WERI-Rb-1 (cell line): ENCODE measurements around the gene MUSK.

Experiments
- DNase-seq: peaks from one replicate; pipeline ENCODE4 v3.0.0-alpha.2; 2020
- H3K27ac ChIP-seq: fragments of 250-450 bp; sonication (Bioruptor Pico); 2 replicates; pipeline ENCODE4 v1.5.1; 2020; ENCODE audit warnings: mild to moderate bottlenecking, moderate library complexity
- H3K27me3 ChIP-seq: fragments of 250-450 bp; sonication (Bioruptor Pico); 2 replicates; pipeline ENCODE4 v1.5.1; 2021; ENCODE audit warnings: mild to moderate bottlenecking, low read depth, moderate library complexity; ENCODE audit not compliant: insufficient read depth, severe bottlenecking
- H3K36me3 ChIP-seq: fragments of 250-450 bp; sonication (Bioruptor Pico); 2 replicates; pipeline ENCODE4 v1.5.1; 2020; ENCODE audit warnings: mild to moderate bottlenecking, moderate library complexity
- H3K4me3 ChIP-seq: 2 replicates; pipeline ENCODE4 v1.5.1; 2011; ENCODE audit warnings: low read depth, mild to moderate bottlenecking, control low read depth, low read length
- H3K9me3 ChIP-seq: fragments of 250-450 bp; sonication (Bioruptor Pico); 2 replicates; pipeline ENCODE4 v1.5.1; 2021; ENCODE audit warnings: mild to moderate bottlenecking, moderate library complexity; ENCODE audit not compliant: severe bottlenecking
- TF ChIP-seq, protein P1 (sequence below): IDR thresholded peaks from 2 replicates; pipeline ENCODE4 v1.5.1; 2011; ENCODE audit warnings: low read depth, mild to moderate bottlenecking, control low read depth, inconsistent platforms, low read length

Gene MUSK

DNA sequence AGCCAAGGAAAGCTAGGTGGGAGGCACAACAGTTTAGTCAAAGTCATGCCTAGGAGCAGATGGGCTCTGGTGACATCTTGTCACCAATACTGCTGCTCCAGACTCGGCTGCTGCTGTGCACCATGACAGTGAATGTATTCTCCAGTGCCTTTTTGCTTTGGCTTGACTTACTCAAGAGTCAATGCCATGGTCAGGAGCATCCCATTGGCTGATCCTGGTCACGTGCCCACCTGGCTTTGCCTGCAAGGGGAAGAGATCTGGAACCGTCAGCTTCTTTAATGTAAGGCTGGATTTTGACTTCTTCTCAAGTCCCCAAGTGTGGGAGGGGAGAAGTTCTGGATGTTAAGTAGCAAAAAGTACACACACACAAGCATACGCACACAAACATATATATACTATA is 19.9 kb upstream of the MUSK start:
- Histone ChIP-seq H3K4me3 (no peak overlapping the region), H3K36me3 (no peaks in the 10 kb centered on the region), H3K27me3 (peaks cover 48% of the 10 kb centered on the region), H3K9me3 (no peaks in the 10 kb centered on the region), H3K27ac (no peak overlapping the region)
- no peak for DNase-seq
- TF ChIP-seq, protein P1, sequence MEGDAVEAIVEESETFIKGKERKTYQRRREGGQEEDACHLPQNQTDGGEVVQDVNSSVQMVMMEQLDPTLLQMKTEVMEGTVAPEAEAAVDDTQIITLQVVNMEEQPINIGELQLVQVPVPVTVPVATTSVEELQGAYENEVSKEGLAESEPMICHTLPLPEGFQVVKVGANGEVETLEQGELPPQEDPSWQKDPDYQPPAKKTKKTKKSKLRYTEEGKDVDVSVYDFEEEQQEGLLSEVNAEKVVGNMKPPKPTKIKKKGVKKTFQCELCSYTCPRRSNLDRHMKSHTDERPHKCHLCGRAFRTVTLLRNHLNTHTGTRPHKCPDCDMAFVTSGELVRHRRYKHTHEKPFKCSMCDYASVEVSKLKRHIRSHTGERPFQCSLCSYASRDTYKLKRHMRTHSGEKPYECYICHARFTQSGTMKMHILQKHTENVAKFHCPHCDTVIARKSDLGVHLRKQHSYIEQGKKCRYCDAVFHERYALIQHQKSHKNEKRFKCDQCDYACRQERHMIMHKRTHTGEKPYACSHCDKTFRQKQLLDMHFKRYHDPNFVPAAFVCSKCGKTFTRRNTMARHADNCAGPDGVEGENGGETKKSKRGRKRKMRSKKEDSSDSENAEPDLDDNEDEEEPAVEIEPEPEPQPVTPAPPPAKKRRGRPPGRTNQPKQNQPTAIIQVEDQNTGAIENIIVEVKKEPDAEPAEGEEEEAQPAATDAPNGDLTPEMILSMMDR, result no peak

GRCh38 chr9:110650261-110650660 is 18.3 kb upstream of the MUSK start:
- Histone ChIP-seq H3K27me3 (peaks cover 61% of the 10 kb centered on the region), H3K36me3 (no peaks in the 10 kb centered on the region), H3K9me3 (no peaks in the 10 kb centered on the region), H3K4me3 (no peak overlapping the region), H3K27ac (no peak overlapping the region)
- TF ChIP-seq, protein P1, result no peak
- DNase-seq, result no peak

DNA sequence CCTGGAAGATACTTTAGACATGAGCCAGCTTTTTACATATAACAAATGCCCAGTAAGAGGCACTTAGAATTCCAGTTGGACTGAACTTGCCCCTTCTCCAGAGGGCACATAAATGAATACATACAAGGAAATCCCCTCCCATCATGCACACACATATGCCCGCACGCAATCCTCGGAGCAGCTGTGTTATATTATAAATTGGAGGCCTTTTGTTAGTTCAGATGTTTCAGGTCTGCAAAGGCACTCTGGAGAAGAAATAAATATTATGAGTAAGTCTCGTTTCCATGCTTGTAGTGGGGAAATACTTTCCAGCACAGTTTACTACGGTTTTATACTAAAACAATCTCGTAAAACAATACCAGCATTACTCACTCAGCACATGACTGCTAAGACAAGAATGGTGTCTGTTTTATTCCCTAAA is 17.6 kb upstream of the MUSK start:
- TF ChIP-seq, protein P1, result no peak
- no peaks in the 10 kb centered on the region for H3K9me3 ChIP-seq
- H3K27ac ChIP-seq, result no peak overlapping the region
- H3K36me3 ChIP-seq, result no peaks in the 10 kb centered on the region
- H3K4me3 ChIP-seq, result no peak overlapping the region
- peaks cover 65% of the 10 kb centered on the region for H3K27me3 ChIP-seq
- DNase-seq, result no peak

DNA sequence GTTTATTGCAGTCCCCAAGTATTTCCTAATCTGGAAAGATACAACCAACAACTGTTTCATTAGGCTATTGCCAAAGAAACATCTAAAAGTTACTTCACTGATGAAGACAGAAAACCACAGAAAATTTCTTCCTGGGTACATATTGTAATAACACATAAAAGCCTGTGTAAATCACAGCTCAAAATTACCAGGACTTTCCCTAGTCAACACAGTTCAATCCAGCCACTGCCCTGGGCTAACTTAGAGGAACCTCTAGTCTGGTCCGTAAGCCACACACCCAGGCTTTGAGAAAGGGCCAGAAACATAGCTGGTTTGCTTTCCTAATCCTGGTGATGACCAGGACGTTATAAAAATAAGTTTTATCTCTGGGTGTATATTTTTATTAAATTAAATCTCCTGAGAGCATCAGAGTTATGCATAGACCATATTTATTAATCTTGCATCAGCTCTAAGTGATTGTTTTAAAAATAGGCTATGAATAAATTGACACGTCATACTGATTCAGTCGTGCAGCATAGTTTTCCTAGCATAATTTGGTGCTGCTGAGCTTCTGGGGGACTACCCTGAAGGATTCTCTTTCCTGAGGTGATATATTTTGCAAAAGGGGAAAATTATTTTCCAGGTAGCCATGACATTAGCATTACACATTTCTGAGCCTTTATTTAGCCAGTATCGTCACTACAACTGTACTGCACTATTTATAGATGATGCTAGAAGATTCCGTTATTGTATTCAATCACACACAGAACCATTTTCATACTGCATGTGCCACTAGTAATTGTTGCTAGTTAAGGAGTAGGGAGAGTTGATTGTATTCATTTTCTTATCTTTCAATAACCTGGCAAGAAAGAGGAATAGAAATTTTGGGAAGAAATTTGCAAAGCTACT is 12.6 kb upstream of the MUSK start:
- DNase-seq, result no peak
- H3K4me3 ChIP-seq, result no peak overlapping the region
- H3K36me3 ChIP-seq, result no peaks in the 10 kb centered on the region
- H3K9me3 ChIP-seq, result no peaks in the 10 kb centered on the region
- peaks cover 74% of the 10 kb centered on the region for H3K27me3 ChIP-seq
- TF ChIP-seq, protein P1, result no peak
- H3K27ac ChIP-seq, result no peak overlapping the region

GRCh38 chr9:110659891-110660541 is 8.6 kb upstream of the MUSK start:
- TF ChIP-seq, protein P1, result no peak
- H3K27ac ChIP-seq, result no peak overlapping the region
- no peaks in the 10 kb centered on the region for H3K9me3 ChIP-seq
- no peak overlapping the region for H3K4me3 ChIP-seq
- DNase-seq, result no peak
- H3K27me3 ChIP-seq, result peaks cover 56% of the 10 kb centered on the region
- H3K36me3 ChIP-seq, result no peaks in the 10 kb centered on the region
